K562 (cell line): ENCODE data around the gene WNT3. TPM values are rescaled to one million over a fixed set of nuclear protein-coding genes. Genes with fewer than 3 reads are reported as not detected.

Experiments
- CGGBP1 ChIP-seq: fragments of 250-450 bp; sonication (Bioruptor Pico); IDR thresholded peaks from 2 replicates; pipeline ENCODE4 v1.9.0; 2021; ENCODE audit warnings: mild to moderate bottlenecking
- CHD4 ChIP-seq: fragments of 200-600 bp; sonication (generic); IDR thresholded peaks from 3 replicates; pipeline ENCODE4 v1.6.1; 2012; ENCODE audit warnings: low read depth, mild to moderate bottlenecking, mixed read lengths, low read length, inconsistent platforms; ENCODE audit not compliant: insufficient read depth, insufficient replicate concordance, poor library complexity, severe bottlenecking
- CUX1 ChIP-seq: fragments of 200-800 bp; sonication (Bioruptor generic); IDR thresholded peaks from 2 replicates; pipeline ENCODE4 v1.6.1; 2016; ENCODE audit warnings: missing genetic modification characterization, missing compliant biosample characterization
- EHMT2 ChIP-seq: fragments of 450-650 bp; IDR thresholded peaks from 2 replicates; pipeline ENCODE4 v1.6.1; 2018; ENCODE audit warnings: antibody characterized with exemption
- HIVEP1 ChIP-seq: fragments of 250-450 bp; sonication (Bioruptor Pico); IDR thresholded peaks from 2 replicates; pipeline ENCODE4 v1.4.0; 2020; ENCODE audit warnings: mild to moderate bottlenecking
- LARP7 ChIP-seq: fragments of 450-650 bp; IDR thresholded peaks from 2 replicates; pipeline ENCODE4 v1.6.1; 2016
- MAFF ChIP-seq: IDR thresholded peaks from 2 replicates; pipeline ENCODE4 v1.6.1; 2012; ENCODE audit warnings: low read length, improper control_type of control experiment
- NFYB ChIP-seq: IDR thresholded peaks from 2 replicates; pipeline ENCODE4 v1.6.1; 2011; ENCODE audit warnings: mild to moderate bottlenecking, moderate library complexity; ENCODE audit not compliant: insufficient read length; ENCODE audit errors: extremely low read depth
- NR4A1 ChIP-seq, 2 experiments: fragments of 250-450 bp in 1 of 2; fragments of 450-650 bp in 1 of 2; sonication (Bioruptor Pico) in 1 of 2; IDR thresholded peaks; 2 replicates each; pipeline versions ENCODE4 v1.4.0 to v1.6.1; 2016 to 2020; ENCODE audit warnings: mild to moderate bottlenecking in 2 of 2, missing compliant biosample characterization in 1 of 2, missing genetic modification characterization in 1 of 2, moderate library complexity in 1 of 2
- RFX5 ChIP-seq: IDR thresholded peaks from 2 replicates; pipeline ENCODE4 v1.6.1; 2011; ENCODE audit warnings: low read depth, mild to moderate bottlenecking, improper control_type of control experiment, low read length
- THRA ChIP-seq: fragments of 450-650 bp; IDR thresholded peaks from 2 replicates; pipeline ENCODE4 v1.6.1; 2017; ENCODE audit warnings: mild to moderate bottlenecking, moderate library complexity
- TSC22D4 ChIP-seq: fragments of 450-650 bp; IDR thresholded peaks from 2 replicates; pipeline ENCODE4 v1.6.1; 2016; ENCODE audit warnings: missing genetic modification characterization, missing biosample characterization, control low read depth
- UBTF ChIP-seq, 2 experiments: IDR thresholded peaks; 2 replicates each; pipeline ENCODE4 v1.6.1; 2012; ENCODE audit warnings: improper control_type of control experiment in 2 of 2, low read depth in 2 of 2, low read length in 2 of 2, borderline replicate concordance in 1 of 2
- XRCC4 ChIP-seq: IDR thresholded peaks from one replicate; pipeline ENCODE4 v1.6.1; 2011; ENCODE audit not compliant: insufficient read depth, insufficient read length; ENCODE audit errors: extremely low read depth
- ZNF165 ChIP-seq: fragments of 250-450 bp; sonication (Bioruptor Pico); IDR thresholded peaks from 2 replicates; pipeline ENCODE4 v1.4.0; 2020; ENCODE audit warnings: borderline replicate concordance
- polyA plus RNA-seq, 8 experiments: library from polyadenylated mRNA; depleted of rRNA in 4 of 8; stranded (reverse) in 5 of 8; unstranded in 3 of 8; fragments of >200 nt; fragmentation: Nextera tagmentation in 2 of 8; fragmentation: Illumina TruSeq in 1 of 8; extraction: Ambion mirVana in 2 of 8; extraction: Trizol in 1 of 8; gene quantifications; 2 replicates each; pipeline versions ENCODE4 v1.2.1 to v1.2.3, GENCODE V29; 2011 to 2014; ENCODE audit warnings: inconsistent platforms in 1 of 8, missing spikeins in 1 of 8
- total RNA-seq, 7 experiments: library from RNA; depleted of rRNA in 6 of 7; stranded (reverse); fragments of >200 nt in 6 of 7; fragmentation: Illumina TruSeq in 2 of 7; extraction: Trizol in 2 of 7; gene quantifications; 2 replicates each; pipeline versions ENCODE4 v1.2.1 to v1.2.3, GENCODE V29; 2011 to 2021; ENCODE audit warnings: low replicate concordance in 1 of 7

Gene WNT3
- total and polyA plus RNA-seq, 9 of the 15 experiments (the other 6 are each of a cell fraction or from before 2014, with no cell fraction given), result 1.5 to 6.1 (median 3.3) TPM

DNA sequence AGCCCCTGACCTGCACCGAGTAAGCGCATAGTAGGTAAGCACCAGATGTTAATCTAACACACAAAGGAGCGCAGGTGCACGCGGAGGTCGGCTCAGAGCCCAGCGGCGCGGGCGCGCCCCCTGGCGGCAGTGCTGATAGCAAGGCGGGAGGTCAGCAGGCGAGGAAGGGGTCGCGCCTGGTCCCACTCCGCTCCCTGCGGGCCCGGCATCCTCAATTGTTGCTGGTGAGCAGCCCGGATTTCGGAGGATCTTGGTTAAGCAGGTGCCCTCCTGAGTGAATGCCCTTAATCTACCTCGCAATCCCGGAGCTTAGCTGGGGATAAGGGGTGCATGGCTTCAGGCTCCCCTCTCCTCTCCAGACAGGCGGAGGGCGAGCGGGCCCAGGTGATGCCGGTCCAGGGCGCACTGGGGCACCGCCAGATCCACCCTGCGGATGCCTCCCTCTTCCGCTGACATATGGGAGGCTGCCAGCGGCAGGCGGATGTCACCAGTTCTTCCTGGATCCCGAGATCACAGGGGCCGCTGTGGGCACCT lies 4.0 kb upstream of the WNT3 start (continued):
- peak; percentile 58 for TF ChIP-seq CHD4
- no peak for TF ChIP-seq HIVEP1 (CRISPR knock-in tag)
- no peak for TF ChIP-seq CGGBP1
- no peak for TF ChIP-seq EHMT2
- TF ChIP-seq LARP7, result no peak
- no peak for TF ChIP-seq UBTF (IDR thresholded peaks at IDR 0.05; ENCODE audit: borderline replicate concordance in 1 of 2, low read depth in 2 of 2, low read length in 2 of 2)
- TF ChIP-seq XRCC4, result no peak
- no peak for TF ChIP-seq TSC22D4 (tag)
- TF ChIP-seq CUX1 (CRISPR knock-in tag), result no peak
- no peak for TF ChIP-seq ZNF165 (CRISPR knock-in tag)
- TF ChIP-seq THRA, result no peak
- TF ChIP-seq NFYB, result no peak
- TF ChIP-seq RFX5, result no peak
- TF ChIP-seq MAFF, result no peak
- TF ChIP-seq NR4A1 (CRISPR knock-in tag; IDR thresholded peaks at IDR 0.05), result no peak
- 0 out of 2 replicates have a peak, but pooled peaks have one; percentile 26 for TF ChIP-seq NR4A1 (tag; IDR thresholded peaks at IDR 0.05)
